Panc1 (cell line): ENCODE data around the gene SLCO2A1. TPM values are rescaled to one million over a fixed set of nuclear protein-coding genes. Genes with fewer than 3 reads are reported as not detected.
A peak's percentile ranks its signal among the peaks of the same experiment; 100 is the strongest.

Experiments
- ATAC-seq: fragments of 200-7000 bp; cut with Tn5 transposase; 2 replicates; pipeline ENCODE4 v1.9.1; 2020; ENCODE audit warnings: mild to moderate bottlenecking, moderate library complexity
- BruUV-seq: library from RNA; stranded (reverse); fragments of 400-500 nt; replicated peaks from 2 replicates; lab custom pipeline; 2021; lab: Mats Ljungman, UMichigan
- CTCF ChIA-PET: fragments of 300-600 bp; sonication (Branson Sonifier 250); formaldehyde crosslinking; loops from one replicate; lab custom pipeline; 2022; ENCODE audit warnings: antibody characterized with exemption; lab: Charles Lee
- POLR2A ChIA-PET: fragments of 300-600 bp; sonication (Branson Sonifier 250); formaldehyde crosslinking; loops from one replicate; lab custom pipeline; 2022; ENCODE audit warnings: antibody characterized with exemption; lab: Charles Lee
- DNase-seq: peaks from one replicate; pipeline ENCODE4 v3.0.0-alpha.2; 2010; ENCODE audit warnings: low read depth, low spot score
- H3K27ac ChIP-seq: 2 replicates; pipeline ENCODE4 v1.5.1; 2011; ENCODE audit warnings: mild to moderate bottlenecking, low read length, inconsistent platforms
- H3K27me3 ChIP-seq: fragments of 200-500 bp; sonication (Bioruptor generic); 2 replicates; pipeline ENCODE4 v1.6.0; 2014; ENCODE audit warnings: low read length, inconsistent platforms; ENCODE audit not compliant: control insufficient read depth, insufficient read depth
- H3K36me3 ChIP-seq: fragments of 200-500 bp; sonication (Bioruptor generic); 2 replicates; pipeline ENCODE4 v1.5.1; 2014; ENCODE audit warnings: inconsistent platforms, mild to moderate bottlenecking, low read length, moderate library complexity; ENCODE audit not compliant: control insufficient read depth, insufficient read depth
- H3K4me1 ChIP-seq: 2 replicates; pipeline ENCODE4 v1.5.1; 2011; ENCODE audit warnings: inconsistent platforms, mild to moderate bottlenecking, low read length, moderate library complexity; ENCODE audit not compliant: control insufficient read depth, insufficient read depth
- H3K4me3 ChIP-seq, 2 experiments: 2 replicates each; pipeline ENCODE4 v1.5.1; 2011 to 2012; ENCODE audit warnings: low read depth in 2 of 2, low read length in 2 of 2, mild to moderate bottlenecking in 2 of 2, inconsistent platforms in 1 of 2, moderate library complexity in 1 of 2
- H3K9me3 ChIP-seq: fragments of 200-500 bp; sonication (Bioruptor generic); 2 replicates; pipeline ENCODE4 v1.5.1; 2014; ENCODE audit warnings: low read depth, mild to moderate bottlenecking, inconsistent platforms, low read length, moderate library complexity; ENCODE audit not compliant: control insufficient read depth, insufficient read depth
- POLR2AphosphoS5 ChIP-seq: IDR thresholded peaks from 2 replicates; pipeline ENCODE4 v1.6.1; 2012; ENCODE audit warnings: mild to moderate bottlenecking, low read depth, low read length, moderate library complexity
- SIN3A ChIP-seq: IDR thresholded peaks from 2 replicates; pipeline ENCODE4 v1.6.1; 2012; ENCODE audit warnings: low read depth, mild to moderate bottlenecking, low read length, moderate library complexity, borderline replicate concordance; ENCODE audit not compliant: insufficient read depth
- TCF7L2 ChIP-seq: IDR thresholded peaks from 2 replicates; pipeline ENCODE4 v1.6.1; 2011; ENCODE audit warnings: mild to moderate bottlenecking, low read depth, low read length, inconsistent platforms
- in situ Hi-C: cut with HindIII; loops from 2 replicates; pipeline ENCODE4 v1.10.0; 2016; ENCODE audit warnings: low sequenced_read_pairs, low pct_unique_long_range_greater_than_20kb
- intact Hi-C: fragments of 100-400 bp; cut with micrococcal nuclease; formaldehyde crosslinking; loops from one replicate; pipeline ENCODE4 v1.10.0; 2022; ENCODE audit not compliant: unreplicated experiment
- total RNA-seq: library from RNA; stranded (reverse); gene quantifications from one replicate; pipeline ENCODE4 v1.2.1, GENCODE V29; 2021; ENCODE audit not compliant: unreplicated experiment
- TF ChIP-seq, protein P1 (sequence below), 2 experiments: IDR thresholded peaks; 2 replicates each; pipeline ENCODE4 v1.6.1; 2011 to 2012; ENCODE audit warnings: low read depth in 2 of 2, control low read depth in 1 of 2, low read length in 1 of 2, mild to moderate bottlenecking in 1 of 2, moderate library complexity in 1 of 2; ENCODE audit not compliant: insufficient read depth in 1 of 2
- TF ChIP-seq, protein P2 (sequence below): fragments of 450-650 bp; IDR thresholded peaks from 2 replicates; pipeline ENCODE4 v1.5.1; 2017; ENCODE audit warnings: mild to moderate bottlenecking

The SLCO2A1 gene
- total RNA-seq, 1 experiment from 2014 or later: 0.62 TPM

DNA sequence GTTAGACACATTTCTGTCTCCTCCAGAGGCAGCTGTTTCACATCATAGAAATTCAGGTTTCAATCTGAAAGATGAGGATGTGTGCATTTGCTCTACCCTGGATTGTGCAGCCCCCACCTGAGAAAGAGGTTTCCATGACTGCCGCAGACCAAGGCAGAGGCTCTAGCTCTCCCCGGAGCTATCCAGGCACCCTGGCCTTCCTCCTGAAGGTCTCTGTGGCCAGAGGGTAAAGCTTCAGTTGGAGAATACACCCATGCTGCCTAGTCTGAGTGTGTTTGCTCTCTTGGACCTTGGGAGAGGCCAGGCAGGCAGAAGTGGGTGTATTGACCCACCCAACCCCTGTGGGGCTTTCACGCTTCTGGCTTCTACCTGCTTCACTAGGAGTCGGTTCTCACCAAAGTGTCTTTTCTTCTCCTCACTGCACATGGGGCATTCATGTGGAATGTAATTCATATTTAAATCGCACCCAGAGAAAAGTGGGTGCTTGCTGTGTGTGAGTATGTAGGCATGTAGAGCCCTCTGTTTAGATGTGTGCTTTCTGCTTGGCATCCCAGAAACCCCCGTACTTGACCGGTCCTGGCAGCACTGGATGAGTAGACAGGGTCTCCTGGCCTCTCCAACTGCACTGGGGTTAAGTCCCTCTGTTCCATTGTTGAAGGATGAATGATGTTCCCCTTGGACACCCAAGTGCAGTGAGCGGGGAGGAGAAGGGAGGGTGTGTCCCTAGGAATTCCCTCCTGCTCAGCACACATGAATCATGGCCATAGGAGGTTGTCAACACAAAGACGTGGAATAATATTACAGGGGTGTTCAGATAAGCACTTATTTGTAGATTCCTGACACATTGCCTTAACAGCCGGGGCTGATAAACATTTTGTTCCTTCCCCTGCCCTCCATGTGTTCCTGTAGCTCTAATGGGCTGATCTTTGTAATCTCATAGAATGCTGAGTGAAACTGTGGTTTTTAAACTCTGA lies 113.8 kb downstream of the SLCO2A1 start:
- Histone ChIP-seq H3K36me3 (no peaks in the 10 kb centered on the region), H3K4me3 (no peak overlapping the region), H3K27ac (no peak overlapping the region), H3K9me3 (peaks cover 5% of the 10 kb centered on the region; the same call in 1 of the 2 replicates), H3K4me1 (no peaks in the 10 kb centered on the region), H3K27me3 (peaks cover 3% of the 10 kb centered on the region; the same call in 1 of the 2 replicates)
- CTCF ChIA-PET: interaction anchor here (0.7 kb wide), 1 partner anchor 10 kb away, joined by 3 read pairs; no protein-coding TSS in a partner anchor
- POLR2A ChIA-PET: interaction anchor here (0.6 kb wide), 1 partner anchor 300 kb away, joined by 3 read pairs; no protein-coding TSS in a partner anchor
- BruUV-seq: no TSS peak
- TF ChIP-seq POLR2AphosphoS5 (no peak), TCF7L2 (no peak), SIN3A (no peak)
- TF ChIP-seq, protein P1, sequence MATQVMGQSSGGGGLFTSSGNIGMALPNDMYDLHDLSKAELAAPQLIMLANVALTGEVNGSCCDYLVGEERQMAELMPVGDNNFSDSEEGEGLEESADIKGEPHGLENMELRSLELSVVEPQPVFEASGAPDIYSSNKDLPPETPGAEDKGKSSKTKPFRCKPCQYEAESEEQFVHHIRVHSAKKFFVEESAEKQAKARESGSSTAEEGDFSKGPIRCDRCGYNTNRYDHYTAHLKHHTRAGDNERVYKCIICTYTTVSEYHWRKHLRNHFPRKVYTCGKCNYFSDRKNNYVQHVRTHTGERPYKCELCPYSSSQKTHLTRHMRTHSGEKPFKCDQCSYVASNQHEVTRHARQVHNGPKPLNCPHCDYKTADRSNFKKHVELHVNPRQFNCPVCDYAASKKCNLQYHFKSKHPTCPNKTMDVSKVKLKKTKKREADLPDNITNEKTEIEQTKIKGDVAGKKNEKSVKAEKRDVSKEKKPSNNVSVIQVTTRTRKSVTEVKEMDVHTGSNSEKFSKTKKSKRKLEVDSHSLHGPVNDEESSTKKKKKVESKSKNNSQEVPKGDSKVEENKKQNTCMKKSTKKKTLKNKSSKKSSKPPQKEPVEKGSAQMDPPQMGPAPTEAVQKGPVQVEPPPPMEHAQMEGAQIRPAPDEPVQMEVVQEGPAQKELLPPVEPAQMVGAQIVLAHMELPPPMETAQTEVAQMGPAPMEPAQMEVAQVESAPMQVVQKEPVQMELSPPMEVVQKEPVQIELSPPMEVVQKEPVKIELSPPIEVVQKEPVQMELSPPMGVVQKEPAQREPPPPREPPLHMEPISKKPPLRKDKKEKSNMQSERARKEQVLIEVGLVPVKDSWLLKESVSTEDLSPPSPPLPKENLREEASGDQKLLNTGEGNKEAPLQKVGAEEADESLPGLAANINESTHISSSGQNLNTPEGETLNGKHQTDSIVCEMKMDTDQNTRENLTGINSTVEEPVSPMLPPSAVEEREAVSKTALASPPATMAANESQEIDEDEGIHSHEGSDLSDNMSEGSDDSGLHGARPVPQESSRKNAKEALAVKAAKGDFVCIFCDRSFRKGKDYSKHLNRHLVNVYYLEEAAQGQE (IDR thresholded peaks at IDR 0.05; ENCODE audit: insufficient read depth in 1 of 2, low read depth in 2 of 2, low read length in 1 of 2): no peak
- TF ChIP-seq, protein P2, sequence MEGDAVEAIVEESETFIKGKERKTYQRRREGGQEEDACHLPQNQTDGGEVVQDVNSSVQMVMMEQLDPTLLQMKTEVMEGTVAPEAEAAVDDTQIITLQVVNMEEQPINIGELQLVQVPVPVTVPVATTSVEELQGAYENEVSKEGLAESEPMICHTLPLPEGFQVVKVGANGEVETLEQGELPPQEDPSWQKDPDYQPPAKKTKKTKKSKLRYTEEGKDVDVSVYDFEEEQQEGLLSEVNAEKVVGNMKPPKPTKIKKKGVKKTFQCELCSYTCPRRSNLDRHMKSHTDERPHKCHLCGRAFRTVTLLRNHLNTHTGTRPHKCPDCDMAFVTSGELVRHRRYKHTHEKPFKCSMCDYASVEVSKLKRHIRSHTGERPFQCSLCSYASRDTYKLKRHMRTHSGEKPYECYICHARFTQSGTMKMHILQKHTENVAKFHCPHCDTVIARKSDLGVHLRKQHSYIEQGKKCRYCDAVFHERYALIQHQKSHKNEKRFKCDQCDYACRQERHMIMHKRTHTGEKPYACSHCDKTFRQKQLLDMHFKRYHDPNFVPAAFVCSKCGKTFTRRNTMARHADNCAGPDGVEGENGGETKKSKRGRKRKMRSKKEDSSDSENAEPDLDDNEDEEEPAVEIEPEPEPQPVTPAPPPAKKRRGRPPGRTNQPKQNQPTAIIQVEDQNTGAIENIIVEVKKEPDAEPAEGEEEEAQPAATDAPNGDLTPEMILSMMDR: no peak
- in situ Hi-C loops (no loop called here), intact Hi-C loops (no loop called here)
- DNase-seq (no peak), ATAC-seq (peak; percentile 45; the same call in 1 of the 2 replicates)

DNA sequence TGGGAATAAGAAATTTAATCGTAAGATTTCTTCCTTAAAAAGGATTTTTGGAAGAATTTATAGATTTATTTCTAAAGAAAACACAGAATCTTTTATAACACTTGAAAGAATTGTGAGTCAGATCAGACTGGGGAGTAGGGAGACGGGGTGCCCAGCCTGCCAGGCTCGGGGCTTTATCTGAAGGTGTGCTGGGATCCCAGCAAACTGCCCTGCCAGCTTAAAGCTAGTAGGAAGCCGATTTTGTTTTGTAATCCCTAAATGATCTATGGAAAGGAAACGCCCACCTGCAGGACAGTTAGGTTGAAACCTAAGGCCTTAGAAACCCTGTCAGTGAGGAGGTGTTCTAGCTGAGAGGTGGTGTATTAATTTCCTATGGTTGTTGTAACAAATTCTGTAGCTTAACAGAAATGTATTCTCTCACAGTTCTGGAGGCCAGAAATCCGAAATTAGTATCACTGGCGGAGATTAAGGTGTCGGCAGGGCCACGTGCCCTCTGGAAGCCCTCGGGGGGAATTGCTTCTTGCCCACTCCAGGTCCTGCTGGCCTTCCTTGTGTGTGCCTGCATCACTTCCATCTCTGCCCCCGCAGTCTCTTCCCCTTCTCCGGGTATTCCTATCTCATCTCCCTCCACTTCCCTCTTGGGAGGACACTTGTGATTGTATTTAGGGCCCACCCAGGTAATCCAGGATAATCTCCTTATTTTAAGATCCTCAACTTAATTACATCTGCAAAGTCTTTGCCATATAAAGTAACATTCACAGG lies 114.7 kb downstream of the SLCO2A1 start:
- no peaks in the 10 kb centered on the region for H3K4me1 ChIP-seq
- H3K27me3 ChIP-seq: peaks cover 3% of the 10 kb centered on the region; the same call in 1 of the 2 replicates
- in situ Hi-C loops: no loop called here
- CTCF ChIA-PET: interaction anchor here (0.7 kb wide), 1 partner anchor 9 kb away, joined by 3 read pairs; no protein-coding TSS in a partner anchor
- POLR2A ChIA-PET: no interaction called here
- H3K27ac ChIP-seq: no peak overlapping the region
- DNase-seq (no peak), ATAC-seq (no peak)
- TF ChIP-seq, protein P1 (IDR thresholded peaks at IDR 0.05; ENCODE audit: insufficient read depth in 1 of 2, low read depth in 2 of 2, low read length in 1 of 2): no peak
- no peak for TF ChIP-seq POLR2AphosphoS5
- TF ChIP-seq TCF7L2: no peak
- peaks cover 5% of the 10 kb centered on the region; the same call in 1 of the 2 replicates for H3K9me3 ChIP-seq
- no peaks in the 10 kb centered on the region for H3K36me3 ChIP-seq
- BruUV-seq: no TSS peak
- intact Hi-C loops: no loop called here
- no peak overlapping the region for H3K4me3 ChIP-seq
